Astrocyte (in vitro differentiated cells and primary cell): ENCODE results near the gene MICAL3.

Source experiments
- CTCF ChIP-seq: IDR thresholded peaks from 2 replicates; pipeline ENCODE4 v1.5.1; 2011; ENCODE audit warnings: low read depth, mild to moderate bottlenecking, inconsistent platforms, low read length, moderate library complexity; ENCODE audit not compliant: insufficient read depth
- EZH2 ChIP-seq: IDR thresholded peaks from 2 replicates; pipeline ENCODE4 v1.6.1; 2012; ENCODE audit warnings: mild to moderate bottlenecking, low read length, inconsistent platforms; ENCODE audit not compliant: insufficient read depth

- TF ChIP-seq CTCF (no peak), EZH2 (no peak)
Observed at GRCh38 chr22:17965538-17966402, 58.6 kb downstream of the MICAL3 start.
